ENCODE measurements around the gene PDGFA.

Gene PDGFA

GRCh38 chr7:549066-549890 lies 29.6 kb upstream of the PDGFA start:
- H3K36me3 ChIP-seq, result no peaks in the 10 kb centered on the region
- H3K27ac ChIP-seq, result no peak overlapping the region
- no peaks in the 10 kb centered on the region for H3K4me1 ChIP-seq (ENCODE audit: control insufficient read depth in 1 of 2, insufficient read depth in 1 of 2, low read depth in 1 of 2, low read length in 1 of 2)
- H3K4me3 ChIP-seq (ENCODE audit: low read depth in 1 of 2, low read length in 1 of 2), result no peak overlapping the region
- TF ChIP-seq CTCF (IDR thresholded peaks at IDR 0.05), result no peak
- H3K9me3 ChIP-seq, result no peaks in the 10 kb centered on the region
- no peaks in the 10 kb centered on the region for H3K27me3 ChIP-seq

DNA sequence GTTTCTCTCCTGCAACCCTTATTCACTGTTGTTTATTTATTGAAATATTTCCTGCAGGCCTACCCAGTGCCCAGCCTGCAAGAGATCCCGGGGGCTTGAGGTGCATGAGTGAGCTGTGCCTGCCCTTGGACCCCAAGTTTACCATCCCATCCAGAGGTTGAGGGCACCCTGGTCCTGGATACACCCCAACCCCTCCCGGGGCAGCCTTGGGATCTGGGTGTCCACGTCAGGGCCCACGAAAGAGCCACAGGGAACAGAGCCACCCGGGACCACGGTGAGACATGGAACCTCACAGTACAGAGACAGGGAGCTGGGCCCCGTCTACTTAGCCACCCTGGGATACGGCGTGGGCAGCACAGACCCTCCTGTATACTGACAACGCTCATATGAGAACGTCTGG lies 28.8 kb upstream of the PDGFA start:
- no peaks in the 10 kb centered on the region for H3K9me3 ChIP-seq
- H3K4me1 ChIP-seq (ENCODE audit: control insufficient read depth in 1 of 2, insufficient read depth in 1 of 2, low read depth in 1 of 2, low read length in 1 of 2), result no peaks in the 10 kb centered on the region
- H3K36me3 ChIP-seq, result no peaks in the 10 kb centered on the region
- no peaks in the 10 kb centered on the region for H3K27me3 ChIP-seq
- H3K27ac ChIP-seq, result no peak overlapping the region
- no peak overlapping the region for H3K4me3 ChIP-seq (ENCODE audit: low read depth in 1 of 2, low read length in 1 of 2)
- no peak for TF ChIP-seq CTCF (IDR thresholded peaks at IDR 0.05)

DNA sequence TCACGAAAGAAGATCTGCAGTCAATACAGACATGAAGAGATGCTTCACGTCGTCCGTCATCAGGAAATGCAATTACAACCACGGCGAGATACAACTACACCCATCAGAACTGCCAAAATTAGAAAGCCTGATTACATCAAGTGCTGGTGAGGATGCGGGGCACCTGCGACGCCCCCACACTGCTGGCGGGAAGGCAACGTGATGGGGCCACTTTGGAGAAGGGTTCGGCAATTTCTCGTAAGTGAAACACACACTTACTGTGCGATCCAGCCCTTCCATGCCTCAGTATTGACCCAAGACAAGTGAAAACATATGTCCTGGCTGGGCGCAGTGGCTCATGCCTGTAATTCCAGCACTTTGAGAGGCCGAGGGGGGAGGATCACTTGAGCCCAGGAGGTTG lies 25.8 kb upstream of the PDGFA start:
- H3K27ac ChIP-seq, result no peak overlapping the region
- H3K4me1 ChIP-seq (ENCODE audit: control insufficient read depth in 1 of 2, insufficient read depth in 1 of 2, low read depth in 1 of 2, low read length in 1 of 2), result no peaks in the 10 kb centered on the region
- H3K9me3 ChIP-seq, result no peaks in the 10 kb centered on the region
- no peak for TF ChIP-seq CTCF (IDR thresholded peaks at IDR 0.05)
- no peaks in the 10 kb centered on the region for H3K27me3 ChIP-seq
- H3K36me3 ChIP-seq, result no peaks in the 10 kb centered on the region
- H3K4me3 ChIP-seq (ENCODE audit: low read depth in 1 of 2, low read length in 1 of 2), result no peak overlapping the region

DNA sequence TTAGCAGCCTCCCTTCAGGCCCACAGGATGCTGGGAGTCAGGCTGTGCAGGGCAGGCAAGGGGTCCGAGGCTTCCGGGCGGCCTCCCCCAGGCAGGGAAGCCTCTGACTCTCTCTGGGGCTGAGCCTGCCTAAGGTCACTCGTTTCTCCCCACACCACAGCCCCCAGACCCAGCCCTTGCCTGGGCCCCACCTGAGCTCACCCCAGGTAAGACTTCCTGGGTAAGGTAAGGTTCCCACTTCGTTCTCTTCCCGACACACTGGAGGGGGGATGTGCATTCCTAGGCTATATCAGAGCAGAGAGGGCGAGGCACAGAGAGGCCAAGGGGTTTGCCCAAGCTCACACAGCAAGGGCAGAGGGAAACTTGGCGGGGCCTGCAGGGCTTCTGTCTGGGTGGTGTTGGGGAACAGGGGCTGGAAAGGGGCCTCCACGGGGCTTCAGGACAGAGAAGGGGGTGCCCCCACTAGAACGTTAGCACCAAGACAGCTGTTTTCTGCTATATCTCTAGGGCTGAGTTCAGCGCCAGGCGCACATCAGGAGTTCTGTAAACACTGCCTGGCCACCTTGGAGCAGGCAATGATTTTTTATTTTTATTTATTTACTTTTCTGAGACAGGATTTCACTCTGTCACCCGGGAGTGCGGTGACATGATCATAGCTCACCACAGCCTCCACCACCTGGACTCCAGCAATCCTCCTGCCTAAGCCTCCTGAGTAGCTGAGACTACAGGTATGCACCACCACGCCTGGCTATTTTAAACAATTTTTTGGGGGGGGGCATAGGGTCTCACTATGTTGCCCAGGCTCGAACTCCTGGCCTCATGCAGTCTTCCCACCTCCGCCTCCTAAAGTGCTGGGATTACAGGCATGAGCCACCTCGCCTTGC lies 24.9 kb upstream of the PDGFA start:
- Histone ChIP-seq H3K27me3 (no peaks in the 10 kb centered on the region), H3K4me1 (ENCODE audit: control insufficient read depth in 1 of 2, insufficient read depth in 1 of 2, low read depth in 1 of 2, low read length in 1 of 2) (no peaks in the 10 kb centered on the region), H3K36me3 (no peaks in the 10 kb centered on the region), H3K4me3 (ENCODE audit: low read depth in 1 of 2, low read length in 1 of 2) (no peak overlapping the region), H3K9me3 (no peaks in the 10 kb centered on the region), H3K27ac (no peak overlapping the region)
- TF ChIP-seq CTCF (IDR thresholded peaks at IDR 0.05), result no peak

GRCh38 chr7:543501-544337 lies 24.1 kb upstream of the PDGFA start:
- no peaks in the 10 kb centered on the region for H3K4me1 ChIP-seq (ENCODE audit: control insufficient read depth in 1 of 2, insufficient read depth in 1 of 2, low read depth in 1 of 2, low read length in 1 of 2)
- no peak for TF ChIP-seq CTCF (IDR thresholded peaks at IDR 0.05)
- H3K27me3 ChIP-seq, result no peaks in the 10 kb centered on the region
- H3K36me3 ChIP-seq, result no peaks in the 10 kb centered on the region
- H3K9me3 ChIP-seq, result no peaks in the 10 kb centered on the region
- no peak overlapping the region for H3K4me3 ChIP-seq (ENCODE audit: low read depth in 1 of 2, low read length in 1 of 2)
- H3K27ac ChIP-seq, result no peak overlapping the region
